Thyroid gland (tissue), 4 donors: ENCODE data around the gene TMBIM6. TPM values are rescaled to one million over a fixed set of nuclear protein-coding genes. Genes with fewer than 3 reads are reported as not detected.

Experiments used
- DNase-seq, 2 donors: peaks; one replicate each; pipeline ENCODE4 v3.0.0-alpha.2; 2019
- H3K27ac ChIP-seq, 3 donors: fragments of 200-600 bp; sonication (generic); 1 replicate in 2 of 3; 2 replicates in 1 of 3; pipeline ENCODE4 v1.5.1; 2016 to 2019; ENCODE audit warnings: mild to moderate bottlenecking in 1 of 3, moderate library complexity in 1 of 3
- H3K27me3 ChIP-seq: fragments of 200-600 bp; sonication (generic); one replicate; pipeline ENCODE4 v1.5.1; 2019
- H3K36me3 ChIP-seq, 2 donors: fragments of 200-600 bp; sonication (generic); one replicate each; pipeline ENCODE4 v1.5.1; 2016 to 2019
- H3K4me1 ChIP-seq, 2 donors: fragments of 200-600 bp; sonication (generic); one replicate each; pipeline ENCODE4 v1.5.1; 2017 to 2019
- H3K4me3 ChIP-seq, 3 donors: fragments of 200-600 bp; sonication (generic); replicated peaks in 1 of 3; 1 replicate in 2 of 3; 2 replicates in 1 of 3; pipeline ENCODE4 v1.5.1; 2016; ENCODE audit warnings: mild to moderate bottlenecking in 1 of 3
- H3K9me3 ChIP-seq: fragments of 200-600 bp; sonication (generic); one replicate; pipeline ENCODE4 v1.5.1; 2017
- CTCF ChIP-seq, 6 experiments: fragments of 200-600 bp in 3 of 6; fragments of 450-650 bp in 3 of 6; sonication (generic) in 3 of 6; IDR thresholded peaks; one replicate each; pipeline ENCODE4 v1.5.1; 2016 to 2019; ENCODE audit warnings: antibody characterized with exemption in 6 of 6, mild to moderate bottlenecking in 2 of 6, inconsistent platforms in 1 of 6, moderate library complexity in 1 of 6
- POLR2A ChIP-seq, 2 donors: fragments of 450-650 bp; IDR thresholded peaks; one replicate each; pipeline ENCODE4 v1.6.1; 2017; ENCODE audit warnings: antibody characterized with exemption in 2 of 2, mild to moderate bottlenecking in 2 of 2, moderate library complexity in 1 of 2
- WGBS, 2 donors: methylation state at CpG; one replicate each; pipeline ENCODE4 v1.1.5; 2017; 5-methylcytosine and 5-hydroxymethylcytosine counted together
- intact Hi-C: fragments of 100-400 bp; cut with DNase I; formaldehyde crosslinking; loops from one replicate; pipeline ENCODE4 v1.15.1; 2023
- total RNA-seq, 4 donors: library from RNA; depleted of rRNA; stranded (reverse); fragments of >200 nt; gene quantifications; one replicate each; pipeline ENCODE4 v1.2.3, GENCODE V29; 2016

Gene TMBIM6
- total RNA-seq, 4 donors from 2014 or later = 745 to 1,019 (median 804) TPM

DNA sequence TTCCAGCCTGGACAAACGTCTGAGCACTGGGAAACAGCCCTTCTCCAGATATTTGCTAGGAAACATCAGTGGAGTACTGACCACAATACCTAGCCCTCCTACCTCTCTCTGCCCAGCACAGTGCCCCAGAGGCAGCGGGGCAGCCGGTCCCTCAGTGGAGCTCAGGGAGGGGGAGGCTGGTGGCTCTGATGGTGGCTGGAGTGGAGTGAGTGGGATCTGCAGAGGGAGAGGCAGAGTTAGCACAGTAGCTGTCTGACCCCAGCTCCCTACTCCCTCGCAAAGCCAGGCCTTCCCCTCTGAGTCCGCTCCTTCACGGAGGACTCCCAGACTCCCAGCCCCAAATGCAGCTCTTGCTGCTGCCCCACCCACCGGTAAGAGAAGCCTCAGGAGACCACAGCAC, 56.9 kb downstream of the TMBIM6 start:
- TF ChIP-seq CTCF (IDR thresholded peaks at IDR 0.05) = no peak
- TF ChIP-seq POLR2A (IDR thresholded peaks at IDR 0.05) = no peak
- Histone ChIP-seq H3K27ac (no peak overlapping the region), H3K9me3 (no peaks in the 10 kb centered on the region), H3K36me3 (peaks cover 18 to 36% of the 10 kb centered on the region in 2 donors), H3K4me3 (no peak overlapping the region), H3K27me3 (no peaks in the 10 kb centered on the region), H3K4me1 (no peaks in the 10 kb centered on the region)
- DNase-seq = no peak
- WGBS, 2 donors = 87 to 90% methylated on average over 5 to 7 of the region's 7 CpGs
- intact Hi-C loops = no loop called here

GRCh38 chr12:49798934-49799333, 57.6 kb downstream of the TMBIM6 start:
- intact Hi-C loops = no loop called here
- WGBS, 2 donors = 96 to 100% methylated on average over 2 of the region's 2 CpGs
- H3K36me3 ChIP-seq = peaks cover 25 to 42% of the 10 kb centered on the region in 2 donors
- DNase-seq = no peak
- H3K9me3 ChIP-seq = no peaks in the 10 kb centered on the region
- no peaks in the 10 kb centered on the region for H3K4me1 ChIP-seq
- TF ChIP-seq POLR2A (IDR thresholded peaks at IDR 0.05) (no peak), CTCF (IDR thresholded peaks at IDR 0.05) (no peak)
- H3K4me3 ChIP-seq = no peak overlapping the region
- no peak overlapping the region for H3K27ac ChIP-seq
- no peaks in the 10 kb centered on the region for H3K27me3 ChIP-seq

GRCh38 chr12:49800421-49801140, 59.2 kb downstream of the TMBIM6 start:
- no peaks in the 10 kb centered on the region for H3K9me3 ChIP-seq
- no peak overlapping the region for H3K4me3 ChIP-seq
- H3K27me3 ChIP-seq = no peaks in the 10 kb centered on the region
- H3K27ac ChIP-seq = no peak overlapping the region
- 90 to 91% methylated on average over 9 to 10 of the region's 11 CpGs for WGBS, 2 donors
- H3K36me3 ChIP-seq = peaks cover 29 to 47% of the 10 kb centered on the region in 2 donors
- intact Hi-C loops = no loop called here
- DNase-seq = no peak
- H3K4me1 ChIP-seq = no peaks in the 10 kb centered on the region
- TF ChIP-seq POLR2A (IDR thresholded peaks at IDR 0.05) (no peak), CTCF (IDR thresholded peaks at IDR 0.05) (no peak)

- peaks cover 29 to 51% of the 10 kb centered on the region in 2 donors for H3K36me3 ChIP-seq
- no peaks in the 10 kb centered on the region for H3K4me1 ChIP-seq
- DNase-seq = no peak
- no peaks in the 10 kb centered on the region for H3K9me3 ChIP-seq
- WGBS, 2 donors = 82 to 89% methylated on average over 17 of the region's 17 CpGs
- intact Hi-C loops = no loop called here
- no peak overlapping the region for H3K27ac ChIP-seq
- no peak overlapping the region for H3K4me3 ChIP-seq
- no peaks in the 10 kb centered on the region for H3K27me3 ChIP-seq
- no peak for TF ChIP-seq POLR2A (IDR thresholded peaks at IDR 0.05)
These were observed 60.0 kb downstream of the TMBIM6 start for GRCh38 chr12:49801141-49802063.

DNA sequence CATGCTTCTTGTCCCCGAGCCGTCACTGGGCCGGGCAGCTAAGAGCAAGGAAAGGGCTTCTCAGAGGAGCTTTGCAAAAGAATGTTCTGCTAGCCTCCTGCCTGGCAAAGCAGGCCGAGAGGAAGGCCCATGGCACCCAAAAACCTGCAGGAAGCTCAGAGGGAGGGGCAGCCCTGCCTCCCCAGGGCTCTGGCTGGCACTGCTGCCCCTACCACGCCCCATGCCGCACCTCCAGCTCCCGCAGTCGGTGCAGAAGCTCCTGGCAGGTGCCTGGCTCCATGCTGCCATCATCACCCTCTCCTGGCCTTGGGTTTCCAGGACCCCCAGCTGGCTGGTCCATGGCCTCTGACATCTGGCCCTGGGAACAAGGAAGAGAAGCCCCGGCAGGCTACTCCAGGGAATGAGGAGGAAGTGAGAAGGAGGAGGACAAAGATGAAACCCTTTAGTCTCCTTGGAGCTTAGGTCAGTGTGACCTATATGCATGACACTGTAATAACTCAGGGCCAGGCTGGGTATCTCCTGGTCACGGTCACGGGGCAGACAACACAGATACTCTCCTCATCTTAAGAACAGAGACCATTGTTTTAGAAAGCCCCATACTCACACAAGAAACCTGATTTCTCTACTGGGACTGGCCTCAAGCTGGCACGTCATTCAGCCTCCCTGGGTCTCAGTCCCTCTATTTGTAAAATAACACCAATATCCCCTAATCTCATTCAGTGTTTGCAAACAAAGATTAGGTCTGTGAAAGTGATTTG, 62.5 kb downstream of the TMBIM6 start:
- TF ChIP-seq CTCF (IDR thresholded peaks at IDR 0.05) (no peak), POLR2A (IDR thresholded peaks at IDR 0.05) (no peak)
- 89 to 93% methylated on average over 12 of the region's 12 CpGs for WGBS, 2 donors
- no peak for DNase-seq
- Histone ChIP-seq H3K4me3 (no peak overlapping the region), H3K4me1 (peaks cover 0 to 6% of the 10 kb centered on the region in 2 donors), H3K27me3 (no peaks in the 10 kb centered on the region), H3K9me3 (no peaks in the 10 kb centered on the region), H3K27ac (no peak overlapping the region), H3K36me3 (peaks cover 19 to 42% of the 10 kb centered on the region in 2 donors)
- intact Hi-C loops = no loop called here
